ENCODE measurements around the gene GATA2.

The GATA2 gene

DNA sequence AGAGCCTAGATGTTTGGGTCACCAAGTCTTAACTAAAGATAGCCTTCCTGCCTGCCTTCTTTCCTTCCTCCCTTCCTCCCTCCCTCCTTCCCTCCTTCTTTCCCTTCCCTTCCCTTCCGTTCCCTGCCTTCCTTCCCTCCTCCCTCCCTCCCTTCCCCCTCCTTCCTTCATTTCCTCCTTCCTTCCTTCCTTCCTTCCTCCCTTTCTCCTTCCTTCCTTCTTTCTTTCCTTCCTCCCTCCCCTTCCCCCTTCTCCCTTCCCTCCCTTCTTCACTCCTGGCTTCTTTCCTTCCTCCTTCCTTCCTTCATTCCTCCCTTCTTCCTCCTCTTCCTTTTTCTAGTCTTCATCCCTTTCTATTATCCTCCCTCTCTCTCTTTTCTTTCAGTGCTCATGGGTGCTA is 28.3 kb downstream of the GATA2 start:
- H3K9me3 ChIP-seq: no peaks in the 10 kb centered on the region
- no peak overlapping the region for H3K4me3 ChIP-seq
- peaks cover 0 to 34% of the 10 kb centered on the region in 2 donors for H3K27me3 ChIP-seq
- TF ChIP-seq, protein P1, sequence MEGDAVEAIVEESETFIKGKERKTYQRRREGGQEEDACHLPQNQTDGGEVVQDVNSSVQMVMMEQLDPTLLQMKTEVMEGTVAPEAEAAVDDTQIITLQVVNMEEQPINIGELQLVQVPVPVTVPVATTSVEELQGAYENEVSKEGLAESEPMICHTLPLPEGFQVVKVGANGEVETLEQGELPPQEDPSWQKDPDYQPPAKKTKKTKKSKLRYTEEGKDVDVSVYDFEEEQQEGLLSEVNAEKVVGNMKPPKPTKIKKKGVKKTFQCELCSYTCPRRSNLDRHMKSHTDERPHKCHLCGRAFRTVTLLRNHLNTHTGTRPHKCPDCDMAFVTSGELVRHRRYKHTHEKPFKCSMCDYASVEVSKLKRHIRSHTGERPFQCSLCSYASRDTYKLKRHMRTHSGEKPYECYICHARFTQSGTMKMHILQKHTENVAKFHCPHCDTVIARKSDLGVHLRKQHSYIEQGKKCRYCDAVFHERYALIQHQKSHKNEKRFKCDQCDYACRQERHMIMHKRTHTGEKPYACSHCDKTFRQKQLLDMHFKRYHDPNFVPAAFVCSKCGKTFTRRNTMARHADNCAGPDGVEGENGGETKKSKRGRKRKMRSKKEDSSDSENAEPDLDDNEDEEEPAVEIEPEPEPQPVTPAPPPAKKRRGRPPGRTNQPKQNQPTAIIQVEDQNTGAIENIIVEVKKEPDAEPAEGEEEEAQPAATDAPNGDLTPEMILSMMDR (IDR thresholded peaks at IDR 0.05): no peak
- no peaks in the 10 kb centered on the region for H3K36me3 ChIP-seq
- no peaks in the 10 kb centered on the region for H3K4me1 ChIP-seq
- DNase-seq: no peak
- H3K27ac ChIP-seq: no peak overlapping the region
- intact Hi-C loops (cut with DNase I; ENCODE audit: low total_unique reads): no loop called here

DNA sequence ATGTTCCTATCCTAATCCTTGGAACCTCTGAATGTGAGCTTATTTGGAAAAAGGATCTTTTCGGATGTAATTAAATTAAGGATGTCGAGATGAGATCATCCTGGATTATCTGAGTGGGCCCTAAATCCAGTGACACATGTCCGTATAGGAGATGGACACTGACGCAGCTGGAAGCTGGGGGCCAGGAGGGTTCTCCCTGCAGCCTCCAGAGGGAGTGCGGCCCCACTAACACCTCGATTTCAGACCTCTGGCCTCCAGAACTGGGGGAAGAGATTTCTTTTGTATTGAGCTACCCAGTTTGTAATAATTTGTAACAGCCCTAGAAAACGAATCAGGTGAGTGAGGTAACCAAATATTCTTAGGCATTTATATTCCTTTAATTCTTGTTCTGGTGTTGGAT is 28.8 kb downstream of the GATA2 start:
- TF ChIP-seq, protein P1 (IDR thresholded peaks at IDR 0.05): no peak
- Histone ChIP-seq H3K36me3 (no peaks in the 10 kb centered on the region), H3K4me3 (no peak overlapping the region), H3K4me1 (no peaks in the 10 kb centered on the region), H3K27me3 (peaks cover 0 to 30% of the 10 kb centered on the region in 2 donors), H3K27ac (no peak overlapping the region), H3K9me3 (no peaks in the 10 kb centered on the region)
- no peak for DNase-seq
- intact Hi-C loops (cut with DNase I; ENCODE audit: low total_unique reads): no loop called here

DNA sequence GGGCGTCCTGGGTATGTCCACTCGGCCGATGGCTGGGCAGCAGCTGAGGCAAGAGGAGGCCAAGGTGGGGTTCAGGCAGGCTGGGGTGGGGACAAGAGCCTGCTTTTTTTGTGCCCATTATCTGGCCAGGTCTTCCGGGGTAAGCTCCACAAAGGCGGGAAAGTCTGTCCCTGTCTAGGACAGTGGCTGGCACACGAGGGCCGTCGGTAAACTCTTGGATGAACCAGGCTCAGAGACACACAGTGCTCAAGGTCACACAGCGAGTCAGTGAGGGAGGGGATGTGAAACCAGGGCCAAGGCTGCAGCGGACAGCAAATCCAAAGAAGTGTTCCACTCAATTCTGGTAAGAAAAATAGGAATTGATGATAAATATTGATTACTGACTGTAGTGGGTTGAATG is 29.2 kb downstream of the GATA2 start:
- TF ChIP-seq, protein P1 (IDR thresholded peaks at IDR 0.05): no peak
- H3K4me1 ChIP-seq: no peaks in the 10 kb centered on the region
- H3K4me3 ChIP-seq: no peak overlapping the region
- no peaks in the 10 kb centered on the region for H3K9me3 ChIP-seq
- DNase-seq: no peak
- intact Hi-C loops (cut with DNase I; ENCODE audit: low total_unique reads): no loop called here
- H3K27me3 ChIP-seq: peaks cover 0 to 27% of the 10 kb centered on the region in 2 donors
- H3K36me3 ChIP-seq: no peaks in the 10 kb centered on the region
- no peak overlapping the region for H3K27ac ChIP-seq

DNA sequence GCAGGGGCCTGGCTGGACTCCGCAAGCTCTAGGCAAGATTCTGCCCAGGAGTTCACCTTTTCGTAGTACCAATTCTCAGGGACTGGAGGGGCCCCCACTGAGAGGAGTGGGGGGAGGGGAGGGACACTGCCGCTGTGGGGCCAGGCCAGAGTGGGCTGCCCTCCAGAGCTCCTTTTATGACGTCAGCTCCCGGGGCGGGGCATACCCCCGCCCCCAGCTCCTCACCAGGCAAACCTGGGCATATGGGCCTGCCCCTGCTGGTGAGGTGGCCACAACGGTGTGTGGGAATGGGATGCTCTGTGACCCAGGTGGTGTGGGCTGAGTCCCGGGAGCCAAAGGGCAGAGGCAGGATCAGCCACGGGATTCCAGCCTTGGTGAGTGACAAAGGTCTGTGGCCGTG is 29.6 kb downstream of the GATA2 start:
- no peaks in the 10 kb centered on the region for H3K36me3 ChIP-seq
- TF ChIP-seq, protein P1 (IDR thresholded peaks at IDR 0.05): no peak
- no peaks in the 10 kb centered on the region for H3K9me3 ChIP-seq
- no peaks in the 10 kb centered on the region for H3K4me1 ChIP-seq
- intact Hi-C loops (cut with DNase I; ENCODE audit: low total_unique reads): no loop called here
- H3K4me3 ChIP-seq: no peak overlapping the region
- DNase-seq: no peak
- H3K27ac ChIP-seq: no peak overlapping the region
- H3K27me3 ChIP-seq: peaks cover 0 to 24% of the 10 kb centered on the region in 2 donors

DNA sequence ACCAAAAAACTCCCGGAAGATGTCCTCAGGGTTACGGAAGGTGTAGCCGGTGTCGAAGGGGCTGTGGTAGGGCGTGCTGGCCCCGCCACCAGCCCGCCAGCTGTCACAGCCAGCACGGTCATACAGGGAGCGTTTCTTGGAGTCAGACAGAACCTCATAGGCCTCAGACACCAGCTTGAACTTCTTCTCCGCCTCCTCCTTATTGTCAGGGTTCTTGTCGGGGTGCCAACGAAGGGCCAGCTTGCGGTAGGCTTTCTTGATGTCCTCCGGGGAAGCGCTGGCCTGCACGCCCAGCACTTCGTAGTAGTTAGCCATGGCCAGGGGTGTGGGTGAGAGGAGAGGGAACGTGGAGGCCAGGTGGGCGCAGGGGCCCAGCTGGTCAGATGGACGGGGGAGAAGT is 30.1 kb downstream of the GATA2 start:
- H3K4me1 ChIP-seq: no peaks in the 10 kb centered on the region
- TF ChIP-seq, protein P1 (IDR thresholded peaks at IDR 0.05): no peak
- H3K27ac ChIP-seq: no peak overlapping the region
- peaks cover 0 to 20% of the 10 kb centered on the region in 2 donors for H3K27me3 ChIP-seq
- no peak for DNase-seq
- intact Hi-C loops (cut with DNase I; ENCODE audit: low total_unique reads): no loop called here
- no peaks in the 10 kb centered on the region for H3K36me3 ChIP-seq
- H3K9me3 ChIP-seq: no peaks in the 10 kb centered on the region
- H3K4me3 ChIP-seq: no peak overlapping the region

DNA sequence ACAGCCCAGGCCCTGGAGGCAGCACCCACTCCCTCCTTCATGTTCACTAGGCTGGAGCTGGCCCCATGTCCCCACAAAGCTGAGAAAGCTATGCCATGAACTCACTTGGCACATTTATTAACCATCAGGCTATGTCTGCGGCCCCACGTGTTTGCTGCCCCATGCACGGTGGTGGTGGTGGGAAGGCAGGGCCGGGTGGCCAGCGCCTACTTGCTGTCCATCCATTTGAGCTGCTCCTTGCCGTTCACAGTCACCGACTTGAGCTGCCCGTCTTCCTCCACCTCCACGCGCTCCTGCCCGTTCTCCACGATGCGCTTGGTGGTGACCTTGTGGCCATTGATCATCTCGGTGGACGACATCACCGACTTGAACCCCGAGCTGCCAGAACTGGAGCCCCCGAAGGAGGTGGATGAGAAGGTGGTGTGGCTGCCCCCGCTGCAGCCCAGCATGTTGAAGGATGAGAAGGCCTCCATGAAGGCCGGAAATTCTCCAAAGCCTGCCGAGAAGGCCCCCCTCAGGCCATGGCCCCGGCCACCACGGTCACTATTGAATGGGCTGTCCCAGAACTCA is 30.6 kb downstream of the GATA2 start:
- no peak for DNase-seq
- H3K27ac ChIP-seq: no peak overlapping the region
- H3K9me3 ChIP-seq: no peaks in the 10 kb centered on the region
- TF ChIP-seq, protein P1 (IDR thresholded peaks at IDR 0.05): no peak
- intact Hi-C loops (cut with DNase I; ENCODE audit: low total_unique reads): no loop called here
- peaks cover 0 to 16% of the 10 kb centered on the region in 2 donors for H3K27me3 ChIP-seq
- no peaks in the 10 kb centered on the region for H3K36me3 ChIP-seq
- H3K4me1 ChIP-seq: no peaks in the 10 kb centered on the region
- no peak overlapping the region for H3K4me3 ChIP-seq

All from tibial artery (tissue), 4 donors.